Urothelium cell line (cell line): ENCODE measurements around the gene KATNBL1.
"Not testable (repeated sequence)": the region's sequence is repeated elsewhere in the genome, so short reads cannot be mapped to it uniquely, and the experiment has no call there.

Experiments
- DNase-seq: peaks from one replicate; pipeline ENCODE4 v3.0.0; 2011; ENCODE audit warnings: low spot score, mixed read lengths
- FAIRE-seq: peaks from 2 replicates; lab custom pipeline; 2011; peaks lifted over from hg19 to GRCh38; lab: Jason Lieb, UNC

Gene KATNBL1

DNA sequence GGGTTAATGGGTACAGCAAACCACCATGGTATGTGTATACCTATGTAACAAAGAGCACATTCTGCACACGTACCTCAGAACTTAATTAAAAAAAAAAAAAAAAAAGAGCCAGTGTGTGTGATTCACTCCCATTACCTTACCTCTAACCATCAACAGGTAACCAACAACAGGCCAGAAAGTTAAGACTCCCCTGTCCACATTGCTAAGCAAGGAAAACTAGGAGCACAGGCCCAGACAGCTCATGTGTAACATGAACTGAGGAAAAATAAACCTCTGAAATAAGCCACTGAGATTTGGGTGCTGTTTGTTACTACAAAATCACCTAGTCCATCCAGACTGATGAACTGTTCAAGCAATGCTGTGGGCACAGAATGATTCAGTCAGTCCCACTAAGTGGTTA lies 6.0 kb downstream of the KATNBL1 start:
- FAIRE-seq: no peak

DNA sequence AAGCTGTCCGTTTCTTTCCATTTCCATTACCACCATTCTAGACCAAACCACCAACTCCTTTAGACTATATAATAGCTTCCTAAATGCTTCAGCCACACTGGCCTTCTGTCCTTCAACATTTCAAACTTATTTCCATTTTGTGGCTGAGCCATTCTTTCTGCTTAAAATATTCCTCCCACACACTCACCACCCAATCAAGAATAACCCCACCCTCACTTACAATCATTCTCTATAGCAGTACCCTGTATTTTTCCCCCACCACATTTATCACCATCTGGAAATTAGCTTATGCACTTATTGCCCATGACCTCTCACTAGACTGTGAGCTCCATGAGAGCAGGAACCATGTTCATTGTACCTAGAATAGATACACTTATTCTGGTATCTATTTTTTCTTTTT lies 6.6 kb downstream of the KATNBL1 start:
- no peak for DNase-seq
- no peak for FAIRE-seq

More for the DNA sequence above, 6.0 kb downstream of the KATNBL1 start:
- DNase-seq: no peak

DNA sequence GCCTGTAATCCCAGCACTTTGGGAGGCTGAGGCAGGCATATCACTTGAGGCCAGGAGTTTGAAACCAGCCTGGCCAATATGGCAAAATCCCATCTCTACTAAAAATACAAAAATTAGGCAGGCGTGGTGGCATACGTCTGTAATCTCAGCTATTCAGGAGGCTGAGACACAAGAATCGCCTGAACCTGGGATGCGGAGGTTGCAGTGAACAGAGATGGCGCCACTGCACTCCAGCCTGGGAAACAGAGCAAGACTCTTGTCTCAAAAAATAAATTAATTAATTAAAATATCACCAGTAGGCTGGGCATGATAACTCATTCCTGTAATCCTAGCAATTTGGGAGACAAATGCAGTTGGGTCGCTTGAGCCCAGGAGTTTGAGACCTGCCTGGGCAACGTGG lies 16.6 kb downstream of the KATNBL1 start:
- DNase-seq, FAIRE-seq: not testable (repeated sequence)

DNA sequence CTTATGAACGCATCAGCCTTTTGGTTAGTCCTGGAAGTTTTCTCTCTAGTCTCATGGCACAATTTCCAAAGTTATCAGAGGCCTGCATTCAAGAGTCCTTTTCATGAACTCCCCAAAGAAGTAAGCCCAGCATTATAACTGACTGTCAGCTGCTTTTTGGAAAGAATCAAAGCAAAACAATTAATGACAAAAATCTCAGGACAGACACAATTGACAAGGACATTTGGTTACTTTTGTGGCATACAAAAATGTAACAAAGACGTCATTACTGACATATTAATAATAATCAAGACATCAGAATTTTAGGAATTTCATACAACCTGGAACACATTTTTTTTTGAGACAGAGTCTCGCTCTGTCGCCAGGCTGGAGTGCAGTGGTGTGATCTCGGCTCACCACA lies 21.2 kb downstream of the KATNBL1 start:
- FAIRE-seq (no peak), DNase-seq (no peak)

DNA sequence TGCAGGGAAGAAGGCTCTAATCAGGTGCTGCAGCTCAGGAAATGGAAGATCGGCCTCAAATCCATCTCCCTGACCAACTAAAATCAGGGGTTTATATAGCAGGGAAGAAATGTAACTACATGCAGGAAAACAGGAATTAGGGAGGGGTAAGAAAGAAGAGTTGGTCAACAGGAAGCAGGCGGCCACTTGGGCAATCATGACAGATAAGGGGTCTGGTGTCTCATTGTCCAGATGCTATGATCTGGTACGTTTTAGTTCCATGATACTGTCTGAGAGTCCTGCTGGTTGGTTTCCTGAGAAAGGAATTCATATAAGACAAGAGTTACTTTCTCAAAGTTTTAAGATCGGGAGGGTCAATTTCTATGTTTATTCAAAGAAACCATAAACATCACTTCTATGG lies 24.2 kb downstream of the KATNBL1 start:
- FAIRE-seq: no peak

DNA sequence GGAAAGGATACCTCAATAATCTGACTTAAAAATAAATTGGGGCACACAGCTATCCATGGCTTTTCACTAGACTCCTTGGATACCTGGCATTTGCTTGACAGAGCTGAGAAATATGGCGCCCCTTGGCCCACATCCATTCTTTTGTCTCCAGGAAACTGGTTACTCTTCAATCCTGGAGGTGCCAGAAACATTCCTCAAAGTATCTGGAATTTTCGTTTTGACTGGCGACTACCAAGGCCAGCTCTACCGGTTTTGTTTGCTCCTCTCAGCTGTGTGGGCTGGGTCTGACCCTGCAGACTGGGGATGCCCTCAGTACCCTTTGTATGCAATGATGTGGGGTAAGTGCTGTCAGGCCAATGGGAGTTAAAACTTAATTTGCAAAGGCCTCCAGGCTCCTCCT lies 27.0 kb downstream of the KATNBL1 start:
- FAIRE-seq (no peak), DNase-seq (no peak)

More for the DNA sequence above, 24.2 kb downstream of the KATNBL1 start:
- no peak for DNase-seq

DNA sequence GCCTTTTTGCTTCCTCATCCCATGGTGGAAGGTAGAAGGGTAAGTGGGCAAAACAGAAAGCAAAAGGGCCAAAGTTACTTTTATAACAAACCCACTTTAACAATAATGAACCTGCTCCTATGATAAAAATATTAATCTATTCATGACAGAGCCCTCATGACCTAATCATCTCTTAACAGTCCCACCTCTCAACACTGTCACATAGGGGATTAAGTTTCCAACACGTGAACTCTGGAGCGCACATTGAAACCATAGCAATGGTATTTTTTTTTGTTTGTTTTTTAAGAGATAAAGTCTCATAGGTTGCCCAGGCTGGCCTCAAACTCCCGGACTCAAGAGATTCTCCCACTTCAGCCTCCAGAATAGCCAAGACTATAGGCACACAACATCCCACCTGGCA lies 30.7 kb downstream of the KATNBL1 start:
- DNase-seq: no peak
- no peak for FAIRE-seq

DNA sequence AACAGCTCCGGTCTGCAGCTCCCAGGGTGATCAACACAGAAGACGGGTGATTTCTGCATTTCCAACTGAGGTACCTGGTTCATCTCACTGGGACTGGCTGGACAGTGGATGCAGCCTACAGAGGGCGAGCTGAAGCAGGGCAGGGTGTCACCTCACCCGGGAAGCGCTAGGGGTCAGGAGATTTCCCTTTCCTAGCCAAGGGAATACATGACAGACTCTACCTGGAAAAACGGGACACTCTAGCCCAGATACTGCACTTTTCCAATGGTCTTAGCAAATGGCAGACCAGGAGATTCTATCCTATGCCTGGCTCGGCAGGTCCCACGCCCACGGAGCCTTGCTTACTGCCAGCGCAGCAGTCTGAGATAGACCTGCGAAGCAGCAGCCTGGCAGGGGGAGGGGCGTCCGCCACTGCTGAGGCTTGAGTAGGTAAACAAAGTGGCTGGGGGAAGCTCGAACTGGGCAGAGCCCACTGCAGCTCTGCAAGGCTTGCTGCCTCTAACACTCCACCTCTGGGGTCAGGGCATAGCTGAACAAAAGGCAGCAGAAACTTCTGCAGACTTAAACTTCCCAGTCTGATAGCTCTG lies 43.8 kb downstream of the KATNBL1 start:
- not testable (repeated sequence) for DNase-seq, FAIRE-seq

DNA sequence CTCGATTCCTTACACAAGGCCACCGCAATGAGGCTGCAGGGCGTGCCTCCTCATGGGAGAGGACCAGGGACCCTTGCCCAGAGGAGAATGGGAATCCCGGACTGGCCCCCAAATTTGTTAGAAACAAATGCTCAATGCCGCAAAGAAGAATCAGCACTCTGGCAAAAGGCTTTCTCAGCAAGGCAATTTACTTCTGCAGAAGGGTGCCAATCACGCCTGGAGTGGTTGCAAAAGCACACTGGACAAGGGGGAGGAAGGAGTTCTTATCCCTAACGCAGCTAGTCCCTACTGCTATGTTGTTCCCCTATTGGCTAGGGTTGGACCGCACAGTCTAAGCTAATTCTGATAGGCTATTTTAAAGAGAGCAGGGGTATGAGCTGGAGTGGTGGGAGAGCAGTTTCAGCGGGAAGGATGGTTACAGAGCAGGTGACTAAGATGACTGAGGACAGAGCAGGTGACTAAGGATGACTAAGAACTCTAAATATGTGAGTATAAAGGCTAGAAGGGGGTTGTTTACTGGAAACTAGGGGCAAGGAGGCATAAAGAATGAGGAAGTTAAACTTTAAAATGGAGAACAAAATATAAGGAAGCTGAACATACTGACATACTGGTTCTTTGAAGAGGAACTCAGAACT lies 48.5 kb downstream of the KATNBL1 start:
- FAIRE-seq (no peak), DNase-seq (peak; percentile 4)

DNA sequence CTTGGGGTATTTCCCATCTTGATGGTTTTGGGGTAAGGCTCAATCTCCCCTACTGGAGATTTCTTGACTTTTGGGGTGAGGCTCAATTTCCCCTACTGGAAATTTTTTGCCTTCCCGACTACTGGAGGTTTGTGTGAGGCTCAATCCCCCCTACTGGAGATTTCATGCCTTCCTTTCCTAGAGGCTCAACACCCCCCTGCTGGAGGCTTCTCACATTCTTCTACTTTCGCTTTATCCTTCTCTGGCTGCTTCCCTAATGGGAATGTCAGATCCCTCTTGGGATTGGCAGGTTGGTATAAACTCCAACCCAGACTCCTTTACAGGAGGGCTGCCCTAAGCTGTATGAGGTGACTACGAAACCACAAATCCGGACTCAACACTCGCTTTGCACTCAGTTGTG lies 49.2 kb downstream of the KATNBL1 start:
- FAIRE-seq (no peak), DNase-seq (no peak)

DNA sequence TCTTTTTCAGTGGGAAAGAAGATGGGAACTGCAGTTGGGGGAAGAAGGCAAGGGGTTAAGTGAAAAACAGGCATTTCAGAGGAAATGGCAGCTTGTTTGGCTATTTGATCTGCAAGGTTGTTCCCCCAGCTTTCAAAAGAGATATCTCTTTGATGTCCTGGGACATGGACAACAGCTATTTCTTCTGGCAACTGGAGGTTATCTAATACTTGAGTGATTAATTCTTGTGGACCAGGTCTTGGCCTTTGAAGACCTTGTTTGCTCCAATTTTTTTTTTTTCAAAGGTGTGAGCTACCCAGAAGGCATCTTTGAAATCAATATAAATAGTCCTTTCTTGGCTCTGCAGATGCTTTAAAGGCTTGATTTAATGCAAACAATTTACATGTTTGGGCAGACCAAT lies 51.5 kb downstream of the KATNBL1 start:
- FAIRE-seq (no peak), DNase-seq (no peak)

DNA sequence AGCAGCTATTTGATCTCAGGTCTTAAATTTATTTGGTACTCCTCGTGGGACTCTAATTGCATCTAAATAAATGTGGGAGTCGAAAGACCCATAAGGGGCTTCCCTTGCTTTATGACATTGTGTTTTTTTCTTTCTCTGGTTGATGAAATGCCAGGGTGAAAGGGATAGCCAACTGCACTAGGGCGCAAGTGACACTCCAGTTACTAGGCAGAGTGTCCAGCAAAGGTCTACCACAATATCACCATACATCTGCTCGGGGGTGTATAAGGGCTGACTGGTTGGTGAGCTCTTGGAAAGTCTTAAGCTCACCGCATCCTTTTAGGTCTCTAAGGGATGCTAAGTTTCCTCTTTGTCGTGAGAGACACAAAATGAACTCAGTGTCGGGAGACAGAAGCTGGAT lies 54.0 kb downstream of the KATNBL1 start:
- DNase-seq (no peak), FAIRE-seq (no peak)

DNA sequence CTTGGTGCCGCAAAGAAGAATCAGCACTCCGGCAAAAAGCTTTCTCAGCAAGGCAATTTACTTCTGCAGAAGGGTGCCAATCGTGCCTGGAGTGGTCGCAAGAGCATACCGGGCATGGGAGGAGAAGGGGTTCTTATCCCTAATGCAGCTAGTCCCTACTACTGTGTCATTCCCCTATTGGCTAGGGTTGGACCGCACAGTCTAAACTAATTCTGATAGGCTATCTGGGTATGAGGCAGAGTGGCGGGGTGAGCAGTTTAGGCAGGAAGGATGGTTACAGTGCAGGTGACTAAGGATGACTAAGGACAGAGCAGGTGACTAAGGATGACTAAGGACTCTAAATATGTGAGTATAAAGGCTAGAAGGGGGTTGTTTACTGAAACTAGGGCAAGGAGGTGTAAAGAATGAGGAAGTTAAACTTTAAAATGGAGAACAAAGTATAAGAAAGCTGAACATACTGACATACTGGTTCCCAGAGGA lies 55.1 kb downstream of the KATNBL1 start:
- DNase-seq: peak; percentile 37
- no peak for FAIRE-seq

DNA sequence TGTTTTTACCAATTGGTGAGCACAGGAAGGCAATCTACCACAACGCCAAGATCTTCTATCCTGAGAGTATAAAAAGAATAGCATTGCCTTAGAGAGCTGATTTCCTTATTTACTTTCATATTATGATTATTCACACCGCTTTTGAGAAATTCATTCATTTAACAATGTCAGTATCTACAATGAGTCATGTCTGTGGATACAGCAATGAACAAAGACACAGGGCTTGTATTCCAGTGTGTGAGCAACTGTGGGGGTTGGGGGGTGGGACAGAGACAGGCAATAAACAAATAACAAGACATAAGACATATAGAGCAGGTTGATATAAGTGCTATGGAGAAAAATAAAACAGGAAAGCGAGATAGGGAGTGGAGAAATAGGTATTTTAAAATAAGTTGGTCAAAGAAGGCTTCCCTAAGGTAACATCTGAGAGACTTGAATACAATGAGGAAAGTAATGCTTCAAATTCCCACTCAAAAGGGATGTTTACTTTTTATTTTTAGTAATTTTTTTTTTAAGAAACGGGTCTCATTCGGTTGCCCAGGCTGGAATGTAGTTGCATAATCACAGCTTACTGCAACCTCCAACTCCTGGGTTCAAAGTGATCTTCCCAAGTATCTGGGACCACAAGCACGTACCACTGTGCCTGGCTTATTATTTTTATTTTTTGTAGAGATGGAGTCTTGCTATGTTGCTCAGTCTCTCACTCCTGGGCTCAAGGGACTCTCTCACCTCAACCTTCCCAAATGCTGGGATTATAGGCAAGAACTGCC lies 62.3 kb downstream of the KATNBL1 start:
- DNase-seq (no peak), FAIRE-seq (no peak)

DNA sequence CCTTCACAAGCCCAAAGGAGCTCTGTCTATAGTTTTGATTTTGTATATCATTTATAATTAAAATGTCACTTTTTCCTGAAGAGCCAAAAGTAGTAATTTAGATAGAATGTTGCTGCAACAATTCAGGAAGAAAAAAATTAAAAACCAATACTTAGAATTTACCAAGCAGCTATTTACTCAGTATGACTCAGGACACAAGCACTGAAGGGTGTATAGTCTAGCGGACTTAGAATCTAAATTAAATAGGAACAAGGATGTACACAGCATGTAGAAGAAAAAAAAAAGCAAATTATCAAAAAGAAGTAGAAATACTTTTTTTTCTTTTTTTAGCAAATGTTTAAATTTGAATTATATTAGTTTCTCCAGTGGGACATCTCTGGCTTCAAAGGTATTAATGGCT lies 76.4 kb downstream of the KATNBL1 start:
- FAIRE-seq (no peak), DNase-seq (no peak)

DNA sequence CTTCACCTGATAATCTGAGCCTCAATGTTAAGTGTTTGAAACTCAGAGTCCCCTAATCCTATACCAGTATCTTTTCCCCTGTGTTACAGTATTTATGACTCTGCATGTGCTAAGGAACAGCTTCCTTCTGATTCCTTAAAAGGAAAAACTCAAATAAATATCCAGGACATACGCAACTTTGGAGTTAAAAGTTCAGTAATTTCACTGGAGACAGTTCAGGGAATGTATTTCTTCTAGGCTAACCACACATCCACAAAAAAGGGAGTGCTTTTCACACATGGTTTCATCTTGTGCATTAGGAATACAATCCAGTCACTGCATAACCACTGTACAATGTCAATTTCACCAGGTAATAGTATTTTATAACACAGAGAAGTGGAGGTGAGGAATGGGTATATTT lies 77.0 kb downstream of the KATNBL1 start:
- FAIRE-seq (no peak), DNase-seq (no peak)

DNA sequence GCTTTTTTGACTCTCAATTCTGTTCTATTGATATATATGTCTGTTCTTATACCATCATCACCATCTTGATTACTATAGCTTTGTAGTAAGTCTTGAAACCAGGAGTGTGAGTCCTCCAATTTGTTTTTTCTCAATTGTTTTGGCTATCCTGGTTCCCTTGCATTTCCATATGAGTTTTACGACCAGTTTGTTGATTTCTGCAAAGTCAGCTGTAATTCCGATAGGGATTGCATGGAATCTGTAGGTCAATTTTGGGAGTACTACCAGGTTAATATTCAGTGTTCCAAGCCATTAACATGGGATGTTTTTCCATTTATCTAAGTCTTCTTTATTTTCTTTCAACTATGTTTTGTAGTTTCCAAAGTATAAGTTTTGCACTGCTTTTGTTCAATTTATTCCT lies 81.0 kb downstream of the KATNBL1 start:
- FAIRE-seq: no peak

DNA sequence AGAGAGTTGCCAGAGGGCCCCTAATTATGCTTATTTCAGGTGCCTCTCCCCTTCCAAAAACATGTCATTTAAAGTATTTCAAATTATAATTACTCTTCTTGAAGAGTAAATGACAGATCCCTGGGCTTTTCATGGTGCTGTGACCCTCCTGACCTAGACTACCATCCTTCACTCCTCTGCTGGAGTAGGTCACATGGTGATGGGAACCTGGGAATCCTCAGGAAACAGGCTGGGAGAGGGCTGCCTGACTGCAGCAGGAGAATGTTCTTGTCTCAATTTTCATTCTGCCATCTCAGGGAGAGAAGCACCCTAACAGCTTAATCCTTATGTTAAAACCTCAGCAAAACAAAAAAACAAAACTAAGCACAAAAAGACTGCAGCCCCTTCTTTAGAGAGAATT lies 83.4 kb downstream of the KATNBL1 start:
- no peak for DNase-seq
- FAIRE-seq: no peak

More for the DNA sequence above, 81.0 kb downstream of the KATNBL1 start:
- DNase-seq: no peak

DNA sequence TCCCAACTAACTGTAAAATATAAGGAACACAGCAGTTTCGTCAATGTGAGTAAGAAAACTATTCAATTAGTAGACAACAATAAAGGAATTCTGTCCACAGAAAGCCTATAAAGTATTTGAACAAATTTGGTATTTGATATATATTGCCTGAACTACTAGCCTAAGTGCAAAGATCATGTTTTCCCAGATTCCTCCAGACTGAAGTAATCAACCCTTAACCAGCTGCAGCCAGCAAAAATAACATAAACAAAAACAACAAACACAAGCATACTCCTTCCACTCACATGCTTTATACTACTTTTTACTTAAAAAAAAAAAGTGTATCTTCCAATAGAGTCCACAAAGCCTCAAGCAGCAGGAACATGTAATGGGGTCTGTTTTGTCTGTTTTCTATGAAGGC lies 84.0 kb downstream of the KATNBL1 start:
- no peak for DNase-seq
- no peak for FAIRE-seq

DNA sequence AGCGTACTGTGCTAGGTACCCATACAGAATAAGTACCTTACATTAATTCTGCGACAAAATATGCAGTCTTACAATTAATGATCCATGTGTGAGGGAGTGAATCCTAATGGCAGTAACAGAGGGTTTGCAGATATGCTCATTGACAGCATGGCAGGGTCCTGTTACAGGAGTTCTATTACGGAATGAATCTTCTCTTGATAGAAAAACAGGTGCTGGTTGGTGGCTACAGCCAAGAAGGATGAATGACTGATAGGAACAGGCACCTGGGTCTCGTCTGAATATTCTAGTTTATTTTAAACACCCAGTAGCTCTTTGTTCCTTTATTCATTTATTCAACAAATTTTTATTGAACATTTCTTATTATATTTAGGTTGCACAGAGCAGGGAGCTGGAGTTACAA lies 85.2 kb downstream of the KATNBL1 start:
- DNase-seq (no peak), FAIRE-seq (no peak)

DNA sequence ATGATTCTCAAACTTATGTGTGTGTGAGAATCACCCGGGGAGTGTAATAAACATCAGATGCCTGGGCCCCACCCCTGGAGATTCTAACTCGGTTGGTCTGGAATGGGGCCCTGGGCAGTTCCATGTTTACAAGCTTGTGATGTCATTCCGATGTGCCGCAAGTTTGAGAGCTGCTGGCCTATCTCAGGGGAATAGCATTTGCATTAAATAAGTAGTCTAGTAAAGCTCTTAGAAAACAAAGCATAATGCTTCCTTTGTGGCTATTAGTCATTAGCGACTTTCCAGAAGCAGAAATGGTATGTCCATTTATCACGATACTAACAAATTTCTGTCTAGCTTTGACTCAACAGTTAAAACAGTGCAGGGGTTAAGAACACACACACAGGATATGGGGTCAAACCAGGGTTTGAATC lies 87.1 kb downstream of the KATNBL1 start:
- FAIRE-seq (no peak), DNase-seq (peak; percentile 62)

DNA sequence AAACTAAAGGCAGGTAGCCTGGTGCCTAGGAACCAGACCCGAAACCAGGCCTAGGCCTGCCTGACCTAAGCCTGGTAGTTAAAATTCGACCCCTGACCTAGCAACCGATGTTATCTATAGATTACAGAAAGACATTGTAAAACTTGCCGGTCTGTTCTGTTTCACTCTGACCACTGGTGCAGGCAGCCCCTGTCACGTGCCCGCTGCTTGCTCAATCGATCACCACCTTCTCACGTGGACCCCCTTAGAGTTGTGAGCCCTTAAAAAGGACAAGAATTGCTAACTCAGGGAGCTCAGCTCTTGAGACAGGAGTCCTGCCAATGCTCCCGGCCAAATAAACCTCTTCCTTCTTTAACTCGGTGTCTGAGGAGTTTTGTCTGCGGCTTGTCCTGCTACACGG lies 88.1 kb downstream of the KATNBL1 start:
- not testable (repeated sequence) for FAIRE-seq, DNase-seq
